NOMO-1 treated with dmso at 0.1 percent for 144 hours (cell line): ENCODE data around the gene TMTC2.

Experiments
- DNase-seq: peaks from one replicate; lab custom pipeline; 2025; ENCODE audit not compliant: unreplicated experiment; lab: John Stamatoyannopoulos, UW

Gene TMTC2

GRCh38 chr12:82682326-82682725 lies 4.4 kb upstream of the TMTC2 start:
- DNase-seq: no peak

DNA sequence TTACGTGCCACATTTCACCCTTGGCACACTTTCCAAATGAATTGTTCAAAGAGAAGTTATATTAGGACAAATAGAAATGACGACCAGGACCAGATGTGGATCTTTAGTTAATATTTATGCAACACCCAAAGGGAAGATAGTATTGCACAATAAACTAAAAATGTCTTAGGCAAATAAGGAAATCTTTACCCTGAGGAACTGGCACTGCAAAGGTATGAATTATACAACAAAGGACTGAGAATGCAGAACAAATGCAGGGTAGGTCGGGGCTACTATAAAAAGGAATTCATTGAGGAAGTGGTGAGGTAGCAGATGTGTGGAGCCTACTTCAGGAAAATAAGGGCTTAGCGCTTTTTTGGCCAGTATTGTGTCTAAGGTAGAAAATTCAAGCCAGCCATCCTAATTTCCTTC lies 3.9 kb upstream of the TMTC2 start:
- DNase-seq: peak; percentile 52

- DNase-seq: peak; percentile 86
Measured at GRCh38 chr12:82685790-82686167, 927 bp upstream of the TMTC2 start.

DNA sequence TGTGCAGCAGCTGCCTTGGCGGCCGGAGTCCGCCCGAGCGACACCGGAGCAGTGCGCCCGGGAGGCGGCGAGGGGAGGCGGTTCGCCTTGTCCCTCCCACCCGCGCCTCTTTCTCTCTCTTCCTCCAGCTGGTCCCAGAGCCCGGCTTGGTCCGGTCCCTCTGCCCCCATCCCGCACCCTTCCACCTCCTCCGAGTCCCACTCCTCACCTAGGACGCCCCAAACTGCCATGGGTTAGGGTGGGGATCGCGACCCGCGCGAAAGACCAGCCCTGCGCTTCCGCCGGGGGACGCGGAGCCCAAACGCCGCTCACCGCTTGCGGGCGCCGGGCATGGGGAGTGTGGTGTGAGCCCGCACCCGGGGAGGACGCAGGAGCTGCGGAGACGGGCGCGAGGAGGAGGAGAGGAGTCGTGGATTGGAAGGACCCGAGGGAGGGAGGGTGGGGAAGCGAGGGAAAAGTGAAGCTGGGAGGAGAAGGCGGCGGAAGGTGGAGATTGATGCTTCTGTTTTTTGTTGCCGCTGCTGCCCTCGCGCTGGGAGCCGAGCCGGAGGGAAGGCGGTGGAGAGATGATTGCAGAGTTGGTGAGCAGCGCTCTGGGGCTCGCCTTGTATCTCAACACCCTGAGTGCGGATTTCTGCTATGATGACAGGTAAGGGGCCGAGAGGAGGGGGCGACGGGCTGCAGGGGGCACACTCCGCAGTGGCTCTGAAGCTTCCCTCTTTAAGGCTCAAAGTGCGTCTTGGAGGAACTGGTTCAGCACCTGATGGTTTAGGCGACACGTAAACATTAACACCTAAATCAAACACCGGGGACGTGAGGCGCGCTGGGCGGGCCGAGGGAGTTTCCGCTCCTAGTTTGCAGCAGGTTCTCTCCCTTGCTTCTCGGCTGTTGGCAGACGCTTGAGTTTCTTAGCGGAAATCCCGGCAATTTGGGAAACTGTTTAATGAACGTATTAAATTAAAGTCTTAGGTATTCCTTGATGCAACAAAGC lies 610 bp downstream of the TMTC2 start:
- DNase-seq: no peak

DNA sequence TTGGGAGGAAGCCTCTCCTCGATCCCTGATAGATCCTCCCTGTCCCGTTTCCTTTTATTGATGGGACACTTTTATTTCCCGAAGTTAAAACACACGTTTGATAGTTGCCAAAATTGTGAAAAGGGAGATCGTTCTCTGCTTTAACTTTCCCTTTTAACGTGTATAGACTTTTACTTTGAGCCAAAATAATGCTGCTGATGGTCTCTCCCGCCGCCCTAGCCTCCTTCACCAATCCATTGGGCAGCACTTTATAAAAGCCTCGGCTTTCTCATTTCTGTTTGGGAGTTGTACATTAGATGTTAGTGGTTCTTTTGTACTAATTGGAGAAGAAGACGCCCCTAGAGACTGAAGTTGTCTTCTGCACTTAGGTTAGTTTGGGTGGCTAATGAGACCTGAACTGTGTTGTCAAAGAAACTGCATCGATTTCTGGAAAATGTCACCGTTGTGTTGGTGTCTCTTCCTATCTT lies 1.4 kb downstream of the TMTC2 start:
- no peak for DNase-seq

- DNase-seq: no peak
Measured at GRCh38 chr12:82688596-82688995, 1.9 kb downstream of the TMTC2 start.

- DNase-seq: no peak
Measured at GRCh38 chr12:82690006-82690405, 3.3 kb downstream of the TMTC2 start.

DNA sequence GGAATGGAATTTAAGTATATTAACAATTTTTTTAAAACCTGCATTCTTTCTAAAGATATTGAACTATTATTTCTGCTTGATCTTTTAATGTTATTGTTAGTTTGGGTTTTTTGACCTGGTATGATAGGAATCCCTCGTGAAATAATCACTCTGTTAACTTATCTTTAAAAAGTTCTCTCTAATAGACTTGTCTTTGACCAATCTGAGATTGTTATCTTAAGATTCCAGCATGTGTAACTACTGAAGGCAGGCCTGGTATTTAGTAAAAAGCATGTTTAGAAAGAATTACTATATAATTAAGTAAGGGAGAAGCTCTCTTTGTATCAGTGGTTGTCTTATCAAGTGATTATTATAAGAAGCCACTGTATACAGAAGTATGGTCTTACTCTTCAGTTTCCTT lies 4.8 kb downstream of the TMTC2 start:
- DNase-seq: no peak

- DNase-seq: no peak
Measured at GRCh38 chr12:82694276-82694675, 7.6 kb downstream of the TMTC2 start.

DNA sequence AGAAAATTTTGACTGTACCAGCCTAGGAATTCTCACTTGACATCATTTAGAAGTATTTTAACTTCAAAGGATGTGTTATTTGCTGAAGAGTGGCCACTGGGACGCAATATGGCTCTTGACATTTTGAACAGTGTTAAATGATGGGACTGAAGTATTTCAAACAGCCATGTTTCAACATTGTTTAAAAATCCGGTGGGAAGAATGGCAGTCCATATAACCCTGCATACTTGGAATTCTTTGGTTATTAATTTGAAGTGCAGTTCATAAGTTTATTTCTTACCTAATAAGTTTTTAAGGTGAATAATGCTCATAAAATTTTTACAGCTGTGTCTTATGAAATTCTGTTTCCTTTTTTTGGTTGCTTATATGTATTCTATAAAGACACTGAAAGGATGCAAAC lies 8.3 kb downstream of the TMTC2 start:
- DNase-seq: no peak

DNA sequence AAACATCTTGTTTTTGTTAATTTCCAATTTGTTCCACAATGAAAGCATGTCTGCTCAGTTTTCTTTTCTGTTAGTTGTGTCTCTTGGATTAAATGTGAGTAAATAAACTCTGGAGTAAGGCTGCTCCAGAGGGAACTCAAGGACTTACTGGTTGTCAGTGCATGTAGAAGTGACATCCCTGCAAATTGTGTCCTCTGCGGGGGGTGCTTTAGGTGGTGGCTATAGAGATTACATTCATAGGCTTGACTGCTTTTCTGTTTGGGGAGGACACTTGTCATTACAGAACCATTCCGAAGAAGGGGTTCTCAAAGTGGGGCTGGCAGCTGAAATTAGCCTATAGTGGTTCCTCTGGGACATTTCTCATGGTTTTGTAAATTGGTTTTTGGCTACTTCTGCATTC lies 8.8 kb downstream of the TMTC2 start:
- DNase-seq: no peak

- no peak for DNase-seq
Measured at GRCh38 chr12:82696543-82696942, 9.8 kb downstream of the TMTC2 start.

- no peak for DNase-seq
Measured at GRCh38 chr12:82698708-82699564, 12.2 kb downstream of the TMTC2 start.

- DNase-seq: no peak
Measured at GRCh38 chr12:82705774-82706173, 19.1 kb downstream of the TMTC2 start.

DNA sequence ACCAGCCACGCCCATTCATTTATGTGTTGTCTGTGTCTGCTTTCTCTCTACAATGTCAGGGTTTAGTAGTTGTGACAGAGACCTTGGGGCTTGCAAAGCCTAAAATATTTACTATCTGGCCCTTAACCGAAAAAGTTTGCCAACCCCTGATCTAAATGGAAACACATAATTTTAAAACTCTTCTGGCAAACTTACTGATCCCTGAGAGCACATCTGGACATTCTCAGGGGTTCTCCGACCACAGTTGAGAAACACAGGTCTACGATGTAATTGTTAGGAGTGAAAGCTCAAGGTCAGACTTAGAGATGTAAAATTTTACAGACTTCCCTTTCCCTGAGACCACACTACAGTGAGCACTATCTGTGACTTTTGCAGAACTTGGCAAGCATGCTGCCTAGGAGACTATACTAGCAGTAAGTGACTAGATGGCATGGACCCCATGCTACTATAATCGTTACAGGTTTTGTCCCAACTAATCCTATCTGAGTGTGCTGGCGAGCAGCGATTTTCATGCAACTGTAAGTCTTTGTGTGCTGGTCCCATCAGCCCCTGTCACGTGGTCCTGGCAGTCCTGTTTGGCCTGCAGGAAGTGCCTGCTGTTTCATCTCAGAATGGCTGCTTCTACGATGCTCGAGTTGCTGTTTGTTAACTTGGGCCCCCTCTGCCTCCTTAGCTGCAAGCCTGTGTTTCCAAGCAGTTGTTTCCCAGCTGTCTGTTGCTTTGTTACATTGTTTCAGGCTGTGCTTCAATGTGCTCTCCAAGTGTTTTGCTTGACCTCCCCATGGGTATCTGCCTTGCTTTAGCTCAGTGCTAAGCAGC lies 21.6 kb downstream of the TMTC2 start:
- DNase-seq: peak; percentile 57

DNA sequence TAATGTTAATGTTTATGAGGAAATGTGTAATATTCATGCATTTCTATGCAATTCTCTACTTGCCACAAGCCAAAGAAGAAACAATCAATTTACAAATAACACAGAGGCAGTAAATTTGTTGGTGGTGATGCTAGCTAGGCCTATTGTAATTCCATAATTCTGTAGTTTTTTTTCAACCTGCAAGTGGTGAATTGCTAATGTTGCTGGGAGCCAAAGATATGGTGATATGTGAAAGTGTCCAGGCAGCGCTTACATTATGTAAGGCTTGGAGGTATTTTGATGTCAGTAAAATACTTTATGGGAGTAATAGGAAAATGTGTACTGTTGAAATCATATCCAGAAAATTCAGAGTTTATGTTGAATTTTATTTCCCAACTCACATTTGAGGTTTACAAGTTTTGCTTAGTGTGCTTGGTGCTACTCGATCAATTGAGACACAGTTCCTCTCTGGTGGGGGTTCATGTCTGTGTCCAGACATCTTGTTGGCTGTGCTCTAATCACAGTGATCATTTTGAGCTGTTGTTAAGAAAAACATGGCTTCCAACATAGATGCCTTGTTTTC lies 23.2 kb downstream of the TMTC2 start:
- no peak for DNase-seq

- DNase-seq: no peak
Measured at GRCh38 chr12:82710741-82711140, 24.0 kb downstream of the TMTC2 start.

DNA sequence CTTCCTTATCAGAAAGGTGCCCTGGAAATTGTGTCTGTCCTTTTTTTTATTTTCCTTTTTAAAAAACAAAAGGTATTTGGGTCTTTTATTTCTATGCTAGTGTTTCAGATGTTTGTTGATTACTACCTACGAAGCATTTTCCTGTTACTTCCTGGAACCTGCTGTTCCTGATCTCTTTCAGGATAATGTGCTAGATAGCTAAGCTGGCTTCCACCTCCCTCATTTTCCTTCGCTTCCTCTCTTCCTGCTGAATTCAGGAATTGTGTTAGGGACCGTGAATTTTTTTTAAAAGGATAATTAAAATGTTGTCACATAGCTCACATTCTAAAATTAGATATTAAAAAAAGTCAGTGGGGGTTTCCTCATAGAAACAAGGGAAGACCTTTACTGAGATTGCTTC lies 27.7 kb downstream of the TMTC2 start:
- DNase-seq: no peak

DNA sequence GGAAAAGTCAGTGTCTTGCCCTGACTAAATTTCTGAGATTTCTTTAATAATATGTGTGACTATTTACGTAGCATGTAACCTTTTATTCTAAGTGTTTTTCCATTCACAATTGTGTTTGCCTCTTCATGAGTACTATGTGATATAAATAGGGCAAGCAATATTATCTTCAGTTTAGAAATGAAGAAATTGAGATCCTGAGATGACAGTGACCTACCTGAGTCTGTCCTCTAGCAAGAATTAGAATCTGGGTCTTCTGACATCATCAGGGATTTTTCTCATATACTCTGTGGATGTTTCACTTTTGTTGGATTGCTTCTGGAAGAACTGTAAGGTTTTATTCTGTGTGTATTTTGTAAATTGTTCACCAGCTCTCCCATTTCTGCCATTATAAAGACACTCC lies 35.0 kb downstream of the TMTC2 start:
- DNase-seq: no peak

- peak; percentile 66 for DNase-seq
Measured at GRCh38 chr12:82723093-82723492, 36.4 kb downstream of the TMTC2 start.

DNA sequence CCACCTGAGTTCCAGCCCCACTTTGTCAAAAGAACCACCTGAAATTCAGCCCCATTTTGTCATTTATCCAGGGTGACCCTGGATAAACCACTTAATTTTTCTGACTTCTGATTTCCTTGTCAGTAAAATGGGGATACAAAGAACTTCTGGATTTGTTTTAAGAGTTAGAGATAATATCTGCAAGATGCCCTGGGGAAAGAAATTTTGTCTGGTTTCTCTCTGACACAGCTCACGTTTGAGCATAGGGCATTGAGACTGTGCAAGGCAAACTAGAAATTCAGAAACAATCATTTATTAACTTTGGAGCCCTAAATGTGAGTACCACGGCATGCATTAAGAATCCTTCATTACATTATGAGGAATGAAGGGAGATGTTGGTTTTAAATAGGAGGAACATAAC lies 37.2 kb downstream of the TMTC2 start:
- DNase-seq: no peak
